HG03565 (cell line): ENCODE results near the gene RNF152.

Experiments
- ATAC-seq: cut with Tn5 transposase; IDR thresholded peaks from one replicate; pipeline ENCODE4 v1.9.1; 2021; ENCODE audit warnings: mild to moderate bottlenecking, moderate library complexity; ENCODE audit not compliant: unreplicated experiment

Gene RNF152, protein sequence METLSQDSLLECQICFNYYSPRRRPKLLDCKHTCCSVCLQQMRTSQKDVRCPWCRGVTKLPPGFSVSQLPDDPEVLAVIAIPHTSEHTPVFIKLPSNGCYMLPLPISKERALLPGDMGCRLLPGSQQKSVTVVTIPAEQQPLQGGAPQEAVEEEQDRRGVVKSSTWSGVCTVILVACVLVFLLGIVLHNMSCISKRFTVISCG

DNA sequence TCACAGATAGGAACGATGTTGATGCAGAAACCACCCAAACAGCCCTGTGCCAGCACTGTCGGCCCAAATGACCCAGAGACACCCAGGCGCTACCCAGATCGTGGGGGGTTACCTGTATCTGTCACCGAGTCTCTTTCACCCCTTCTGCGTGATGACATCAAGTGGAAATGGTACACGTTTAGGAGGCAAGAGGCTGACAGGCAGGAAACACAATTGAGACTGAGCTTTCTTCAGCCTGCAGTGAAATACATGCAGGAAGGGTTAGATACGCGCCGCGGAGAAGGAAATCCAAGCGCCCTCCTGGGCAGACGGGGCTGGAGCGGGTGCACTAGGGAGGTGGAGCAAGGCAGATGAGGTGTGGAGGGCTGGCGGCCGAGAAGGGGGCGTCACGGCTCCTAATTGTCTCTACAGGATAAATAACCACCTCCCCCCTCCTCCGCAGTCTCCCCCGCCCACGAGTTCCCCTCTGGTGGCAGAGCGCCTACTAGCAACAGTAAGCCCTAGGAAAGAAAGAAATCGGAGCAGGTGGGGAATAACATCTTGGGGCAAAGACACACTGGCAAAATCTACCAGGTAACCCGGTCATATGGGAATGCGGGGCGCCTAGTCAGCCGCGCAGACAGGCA is at the start of gene RNF152:
TSS of gene RNF152 (minus strand) at position 325 of the 626 bp plus-strand sequence. CDS start 76,544 bp downstream, outside the sequence.
- no peak for ATAC-seq

DNA sequence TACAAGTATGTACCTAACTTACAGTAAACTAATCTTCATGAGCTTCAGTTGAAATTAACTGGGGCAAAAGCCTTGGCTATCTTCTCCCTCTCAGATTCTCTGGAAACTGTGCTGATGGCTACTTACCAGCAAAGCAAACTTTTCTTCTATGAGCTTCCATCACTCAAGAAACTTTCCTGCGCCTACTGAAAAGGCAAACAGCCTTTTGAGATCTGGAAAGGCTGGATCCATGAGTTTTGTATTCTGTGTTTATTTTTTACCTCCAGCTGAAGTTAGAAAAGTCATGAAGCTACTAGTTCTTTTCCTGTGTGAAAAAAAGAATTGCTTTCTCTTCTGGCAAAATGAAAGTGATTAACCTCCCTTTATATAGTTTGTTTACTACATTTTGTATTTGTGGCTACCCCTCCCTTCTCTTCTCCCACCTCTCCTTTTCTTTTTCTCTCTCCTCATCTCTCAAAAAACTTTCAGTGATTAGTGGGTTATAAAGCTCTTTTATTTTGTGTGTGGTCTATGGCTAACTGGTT is 49.2 kb upstream of the RNF152 start:
- ATAC-seq: no peak

DNA sequence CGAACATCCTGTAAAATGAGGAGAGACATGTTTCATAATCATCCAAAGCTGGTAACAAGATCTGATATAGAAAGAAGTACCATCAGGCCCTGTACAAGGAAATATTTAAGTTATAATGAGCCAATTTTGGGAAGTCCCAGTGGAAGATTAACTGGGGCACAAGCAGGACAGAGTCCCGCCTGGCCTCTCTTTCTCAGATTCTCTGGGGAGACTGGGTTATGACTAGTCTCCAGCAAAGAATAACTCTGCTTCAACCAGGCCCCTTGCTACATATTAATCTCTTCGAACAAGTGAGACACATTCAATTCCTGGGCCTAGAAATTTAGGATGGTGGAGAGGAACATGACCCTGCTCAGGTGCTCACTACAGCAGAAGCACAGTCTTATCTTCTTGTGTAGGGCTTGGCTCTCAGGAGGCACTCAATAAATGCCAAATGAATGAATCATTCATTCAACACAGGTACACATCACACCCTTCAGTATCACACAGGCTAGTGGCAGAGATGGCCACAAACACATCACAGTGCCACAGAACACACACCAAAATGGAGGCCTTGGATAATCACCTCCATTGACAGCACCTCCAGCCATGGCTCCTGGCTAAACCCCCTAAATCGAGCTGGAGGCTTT is 46.4 kb upstream of the RNF152 start:
- ATAC-seq: no peak

DNA sequence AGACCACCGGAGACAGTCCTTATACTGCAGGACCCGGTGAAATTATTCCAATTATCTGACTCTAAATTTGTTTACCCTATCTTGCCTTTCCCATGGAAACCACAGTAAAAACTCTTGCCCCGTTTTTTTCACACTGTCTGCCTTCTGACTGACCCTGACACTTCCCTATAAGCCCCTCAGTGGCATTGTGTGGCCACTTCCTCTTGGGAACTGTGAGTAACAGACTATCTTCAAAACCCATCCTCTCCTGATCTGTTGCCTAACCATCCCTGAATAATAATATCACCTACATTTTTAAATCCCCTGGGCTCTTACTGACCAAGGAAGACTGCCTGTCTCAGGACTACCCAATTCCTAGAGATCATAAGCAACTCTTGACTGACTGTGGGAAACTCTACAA is 42.6 kb upstream of the RNF152 start:
- ATAC-seq: no peak

DNA sequence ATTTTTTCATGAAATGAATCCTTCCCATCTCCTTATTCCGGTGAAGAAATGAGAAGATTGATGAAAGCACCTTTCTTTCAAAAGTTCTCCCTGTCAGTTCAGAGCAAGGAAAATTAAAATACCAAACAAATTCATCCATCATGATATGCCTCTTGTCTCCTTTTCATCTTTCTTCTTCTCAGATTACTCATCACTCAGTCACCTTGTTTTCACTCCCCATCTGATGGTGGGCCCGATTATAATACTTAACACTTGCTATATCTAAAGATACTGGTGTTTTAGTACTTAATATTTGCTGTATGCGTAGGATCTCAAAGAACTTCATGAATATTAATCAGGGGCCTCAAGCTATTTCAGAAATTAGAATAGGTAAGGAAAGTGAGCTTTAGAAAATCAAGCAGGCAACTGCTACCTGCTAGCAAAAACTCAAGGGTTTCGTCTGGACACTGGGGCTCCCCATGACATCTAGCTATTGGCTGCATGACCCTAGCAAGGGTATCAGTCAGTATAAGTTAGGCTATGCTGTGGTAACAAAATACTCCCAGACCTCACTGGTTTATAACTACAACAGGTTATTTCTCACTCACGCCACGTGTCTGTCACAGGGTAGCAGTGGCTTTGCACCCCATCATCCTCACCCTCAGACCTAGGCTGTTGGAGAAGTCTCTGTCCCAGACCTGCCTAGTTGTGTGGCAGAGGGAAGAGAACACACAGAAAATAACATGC is 39.0 kb upstream of the RNF152 start:
- no peak for ATAC-seq

DNA sequence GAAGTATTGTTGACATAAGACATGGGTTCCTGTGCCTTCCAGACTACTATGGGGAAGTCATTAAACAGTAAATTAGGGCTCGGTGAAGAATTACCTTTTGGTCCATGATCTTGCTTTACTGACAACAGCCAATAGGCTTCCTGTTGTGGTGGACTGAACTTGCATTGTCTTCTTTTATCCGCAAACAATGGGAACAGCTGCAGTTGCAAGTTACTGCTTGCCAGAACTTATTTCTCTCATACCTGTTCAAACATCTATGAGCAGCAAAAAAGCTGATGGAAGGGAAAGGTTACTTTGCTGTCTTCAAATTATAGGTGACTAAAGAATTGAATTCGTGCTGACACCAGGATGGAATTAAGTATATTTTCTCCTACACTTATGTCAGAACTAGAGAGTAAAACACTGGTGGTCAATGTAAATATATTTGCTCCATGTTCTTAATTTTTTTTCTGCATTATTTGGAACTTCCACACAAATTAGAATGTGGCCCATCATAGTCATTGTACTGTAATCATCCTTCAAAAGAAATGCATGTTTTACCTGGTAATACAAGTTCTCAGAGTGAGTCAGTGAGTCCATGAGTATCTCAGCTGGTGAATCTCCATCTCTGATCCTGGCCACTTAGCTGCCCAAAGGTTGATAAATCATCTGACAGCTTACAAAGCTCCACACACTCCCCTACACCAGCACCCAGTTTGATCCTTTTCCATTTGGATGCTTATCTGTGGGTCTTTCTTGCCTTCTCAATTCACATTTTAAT is 37.3 kb upstream of the RNF152 start:
- no peak for ATAC-seq

DNA sequence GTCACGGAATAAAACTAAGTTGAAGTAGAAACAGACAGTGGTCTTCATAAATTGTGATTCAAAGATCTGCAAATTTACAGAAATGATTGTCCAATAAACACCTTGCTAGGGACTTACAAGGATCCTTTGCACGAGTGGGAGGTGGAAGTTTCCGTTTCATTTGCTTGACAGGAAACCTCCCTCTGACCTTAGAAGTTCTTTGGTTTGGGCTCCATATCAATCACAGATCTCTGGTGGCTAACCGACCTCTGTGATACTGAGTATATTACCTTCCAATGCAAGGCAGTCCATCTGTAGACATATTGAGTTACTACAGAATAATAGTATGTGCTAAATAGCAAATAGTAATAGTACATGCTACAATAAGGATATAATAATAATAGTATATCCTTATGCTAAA is 33.7 kb upstream of the RNF152 start:
- peak; percentile 42 for ATAC-seq

DNA sequence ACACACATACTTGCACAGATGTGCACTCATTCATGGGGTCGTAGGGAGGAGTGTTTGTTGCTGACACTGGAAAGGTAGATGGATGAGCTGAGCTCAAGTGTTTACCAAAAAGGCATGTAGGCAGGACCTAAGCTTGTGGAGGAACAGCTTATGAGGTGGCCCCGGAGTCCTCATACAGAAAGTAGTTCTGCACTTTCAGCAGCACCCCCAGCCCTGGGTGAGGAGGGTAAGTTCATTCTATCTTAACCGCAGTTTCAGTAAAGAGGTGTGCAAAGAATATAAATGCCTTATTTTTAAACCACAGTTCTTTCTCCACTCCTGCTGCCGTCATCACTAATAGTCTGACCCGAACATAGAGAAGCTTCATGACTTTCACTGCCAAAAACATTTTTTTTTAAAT is 31.7 kb upstream of the RNF152 start:
- ATAC-seq: no peak

DNA sequence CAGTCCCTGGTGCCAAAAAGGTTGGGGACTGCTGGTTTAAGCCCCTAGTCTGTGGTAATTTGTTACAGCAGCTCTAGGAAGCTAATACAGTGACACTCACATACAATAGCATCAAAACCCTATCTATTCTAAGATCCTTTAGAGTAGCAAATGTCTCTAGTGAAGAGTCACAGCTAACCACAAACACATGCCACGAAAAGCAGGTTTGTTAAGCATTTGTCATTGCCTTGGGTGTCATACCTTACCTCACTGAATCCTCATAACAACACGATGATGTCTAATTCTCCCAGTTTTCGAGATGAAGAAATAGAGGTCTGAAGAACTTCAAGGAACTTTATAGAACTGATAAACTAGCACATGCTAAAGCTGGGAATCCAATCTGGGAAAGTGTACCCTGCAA is 29.6 kb upstream of the RNF152 start:
- no peak for ATAC-seq

DNA sequence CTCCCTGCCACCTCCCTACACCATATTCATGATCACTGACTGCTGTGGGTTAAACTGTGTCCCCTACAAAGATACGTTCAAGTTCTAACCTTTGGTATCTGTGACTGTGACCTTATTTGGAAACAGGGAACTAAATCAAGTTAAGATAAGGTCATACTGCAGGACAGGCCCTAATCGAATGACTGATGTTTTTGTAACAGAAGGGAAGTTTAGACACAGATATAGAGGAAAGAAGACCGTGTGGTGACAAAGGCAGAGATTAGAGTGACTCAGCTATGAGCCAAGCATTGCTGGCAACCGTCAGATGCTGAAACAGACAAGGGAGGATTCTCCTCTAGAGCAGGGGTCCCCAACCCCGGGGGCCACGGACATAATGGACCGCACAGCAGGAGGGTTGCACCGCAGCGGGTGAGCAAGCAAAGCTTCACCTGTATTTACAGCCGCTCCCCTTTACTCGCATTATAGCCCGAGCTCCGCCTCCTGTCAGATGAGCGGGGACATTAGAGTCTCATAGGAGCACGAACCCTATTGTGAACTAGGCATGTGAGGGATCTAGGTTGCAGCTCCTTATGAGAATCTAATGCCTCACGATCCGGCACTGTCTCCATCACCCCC is 28.9 kb upstream of the RNF152 start:
- ATAC-seq: no peak

DNA sequence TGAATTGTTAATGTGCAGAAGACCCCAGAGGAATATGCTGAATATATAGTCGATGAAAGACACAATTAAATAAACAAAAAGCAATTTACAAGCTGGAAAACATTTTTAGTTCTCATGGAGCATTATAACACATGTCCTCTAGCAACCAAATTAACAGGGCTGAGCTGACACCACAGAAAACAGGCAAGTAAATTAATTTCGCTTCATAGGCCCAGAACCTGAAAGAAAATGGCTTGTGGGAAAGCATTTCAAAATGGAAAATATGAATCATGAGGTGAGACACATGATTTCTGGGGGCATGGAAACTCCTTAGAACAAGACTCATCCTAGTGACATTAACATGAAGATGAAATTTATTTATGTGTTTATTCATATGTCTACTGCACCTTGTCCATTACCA is 25.0 kb upstream of the RNF152 start:
- no peak for ATAC-seq

DNA sequence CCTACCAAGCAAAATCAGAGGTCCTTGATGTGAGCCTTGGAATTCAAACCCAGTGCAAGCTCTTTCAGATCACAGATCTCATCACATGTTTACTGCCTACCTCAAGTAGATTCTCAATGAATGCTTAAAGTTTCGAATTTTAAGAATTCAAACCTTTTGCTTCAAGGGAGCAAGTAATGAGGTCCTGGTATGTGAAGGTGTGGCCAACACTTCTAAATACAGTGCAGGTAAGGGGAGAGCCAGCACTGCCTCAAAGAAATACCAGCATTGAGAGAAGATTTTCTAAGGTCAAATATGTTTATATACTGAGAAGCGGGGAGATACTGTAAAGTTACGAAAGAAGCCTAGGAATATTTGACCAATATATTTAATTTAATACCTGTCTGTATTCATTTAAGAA is 19.7 kb upstream of the RNF152 start:
- ATAC-seq: no peak

DNA sequence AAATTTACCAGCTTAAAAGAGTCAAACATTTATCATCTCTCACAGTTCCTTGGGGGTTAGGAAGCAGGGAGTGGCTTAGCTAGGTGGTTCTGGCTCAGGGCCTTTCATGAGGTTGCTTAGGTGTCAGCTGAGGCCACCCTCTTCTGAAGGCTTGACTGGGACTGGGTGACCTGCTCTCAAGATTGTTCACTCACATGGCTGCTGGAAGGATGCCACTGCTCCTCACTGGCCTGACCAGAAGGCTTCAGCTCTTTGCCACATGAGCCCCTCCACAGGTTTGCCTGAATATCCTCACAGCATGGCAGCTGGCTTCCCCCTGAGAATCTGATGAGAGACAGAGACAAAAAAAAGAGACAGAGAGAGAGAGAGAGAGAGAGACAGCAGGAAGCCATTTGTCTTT is 17.3 kb upstream of the RNF152 start:
- no peak for ATAC-seq

DNA sequence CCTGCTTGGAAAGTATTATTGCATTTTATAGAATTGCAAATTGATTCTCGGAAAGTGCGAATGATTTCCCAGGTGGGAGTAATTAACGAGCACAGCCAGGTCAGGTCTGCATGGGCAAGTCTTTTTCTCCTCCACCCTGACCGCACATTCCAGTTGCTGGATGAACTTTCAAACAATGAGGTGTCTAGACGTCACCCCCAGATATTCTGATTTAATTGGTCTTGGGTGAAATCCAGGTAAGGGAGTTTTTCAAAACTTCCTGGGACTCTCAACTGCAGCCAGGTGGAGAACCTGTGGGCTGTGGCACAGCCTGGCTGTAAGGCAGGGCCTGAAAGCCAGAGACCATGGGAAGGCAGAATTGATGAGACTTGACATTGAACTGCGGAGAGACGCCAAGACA is 15.9 kb upstream of the RNF152 start:
- no peak for ATAC-seq

DNA sequence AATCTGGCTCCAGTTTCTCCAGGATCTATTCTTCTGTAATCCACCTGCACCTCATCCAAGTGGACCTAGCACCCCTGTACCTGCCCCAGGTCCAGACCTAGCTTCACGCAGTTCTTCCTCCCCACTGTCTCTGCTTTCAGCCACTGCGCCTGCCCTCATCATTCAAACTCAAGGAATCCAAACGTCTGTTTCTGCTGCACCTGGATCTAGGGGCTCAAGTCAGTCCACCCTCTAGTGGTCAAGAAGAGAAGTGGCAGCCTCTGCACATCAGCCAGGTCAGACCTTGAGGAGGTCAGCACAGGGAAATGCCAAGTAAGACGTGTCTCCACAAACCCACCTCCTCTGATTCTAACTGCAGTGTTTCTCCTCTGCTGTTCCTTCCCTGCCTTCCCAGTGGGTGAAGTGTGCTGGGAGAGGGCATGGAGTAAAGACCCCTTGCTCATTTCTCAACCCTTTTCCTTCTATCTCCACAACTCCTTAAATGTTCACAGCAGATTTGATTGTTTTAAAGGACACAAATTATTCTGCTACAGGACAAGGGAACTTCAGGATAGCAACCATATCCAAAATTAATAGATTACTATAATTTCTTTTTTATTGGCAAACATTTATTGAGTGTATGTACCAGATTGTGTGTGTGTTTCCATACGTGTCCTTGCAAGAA is 8.6 kb upstream of the RNF152 start:
- ATAC-seq: peak; percentile 97

DNA sequence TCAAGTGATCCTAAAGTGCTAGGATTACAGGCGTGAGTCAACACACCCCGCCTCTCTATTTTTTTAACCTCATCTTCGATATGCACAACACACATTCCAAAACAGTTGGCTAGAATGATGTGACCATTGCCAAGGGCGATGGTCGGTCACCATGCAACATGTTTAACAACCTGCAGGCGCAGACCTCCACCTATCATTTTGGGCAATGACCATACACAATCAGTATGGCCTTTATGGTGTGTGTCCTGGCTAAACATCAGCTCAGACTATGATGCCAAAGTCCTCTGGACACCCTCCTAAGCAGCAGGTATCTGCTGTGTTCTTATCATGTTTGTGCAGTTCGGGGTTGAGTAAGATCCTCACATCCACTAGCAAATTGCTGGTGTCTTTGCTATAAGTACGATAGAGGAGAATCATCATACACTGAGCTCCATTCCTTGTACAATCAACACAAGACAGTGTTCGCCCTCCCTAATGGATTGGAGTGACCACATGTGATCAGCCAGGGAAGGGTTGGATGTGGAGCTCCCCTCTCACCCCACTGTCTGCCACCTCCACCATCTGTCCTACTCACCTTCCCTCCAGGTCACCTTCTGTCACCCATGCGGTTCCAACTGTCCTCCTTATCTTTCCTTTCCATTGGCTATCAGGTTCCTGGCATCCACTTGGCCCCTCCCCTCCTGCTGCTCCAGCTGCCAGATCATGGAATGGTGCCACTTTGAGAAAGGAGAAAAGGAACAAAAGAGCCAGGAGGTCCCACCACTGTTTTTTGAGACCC is 7.9 kb upstream of the RNF152 start:
- ATAC-seq: no peak

DNA sequence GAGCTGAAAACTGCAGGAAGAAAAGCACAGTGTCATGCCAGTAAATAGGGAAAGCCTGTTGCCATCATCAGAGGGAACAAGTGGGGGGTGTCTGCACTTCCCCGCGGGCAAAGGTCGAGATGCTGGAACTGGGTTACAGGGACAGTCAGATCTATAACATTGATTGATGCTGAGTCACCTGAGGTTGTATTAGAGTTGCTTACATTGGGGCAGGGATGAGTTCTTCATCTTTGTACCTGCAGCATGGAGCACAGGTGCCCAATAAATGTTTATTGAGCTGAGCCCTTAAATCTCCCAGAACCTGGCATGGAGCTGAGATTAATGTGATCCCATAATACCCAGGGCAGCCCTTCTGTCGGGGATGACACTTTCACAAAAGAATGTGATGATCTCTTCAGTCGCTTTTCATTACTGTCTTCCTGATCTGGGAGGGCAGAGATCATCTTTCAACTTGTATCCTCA is 5.9 kb upstream of the RNF152 start:
- ATAC-seq: no peak

DNA sequence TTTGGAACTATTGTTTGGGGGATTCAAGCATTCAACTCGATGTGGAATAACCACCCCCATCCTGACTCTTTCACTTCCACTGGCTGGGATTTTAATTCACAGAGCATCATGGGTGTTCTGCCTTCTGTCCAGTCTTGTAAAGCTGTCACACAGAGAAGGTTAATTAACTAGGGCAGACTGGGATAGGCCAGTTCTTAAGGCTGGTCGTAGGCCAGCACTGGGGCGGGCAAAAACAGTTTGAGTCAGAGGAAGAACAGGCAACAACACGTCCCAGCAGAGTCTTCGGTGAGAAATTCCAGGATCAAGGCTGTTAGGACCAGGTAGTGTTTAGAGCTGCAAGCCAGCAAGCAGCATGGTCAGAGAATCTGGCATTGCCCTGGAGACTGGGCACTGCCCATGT is 4.0 kb upstream of the RNF152 start:
- ATAC-seq: no peak

DNA sequence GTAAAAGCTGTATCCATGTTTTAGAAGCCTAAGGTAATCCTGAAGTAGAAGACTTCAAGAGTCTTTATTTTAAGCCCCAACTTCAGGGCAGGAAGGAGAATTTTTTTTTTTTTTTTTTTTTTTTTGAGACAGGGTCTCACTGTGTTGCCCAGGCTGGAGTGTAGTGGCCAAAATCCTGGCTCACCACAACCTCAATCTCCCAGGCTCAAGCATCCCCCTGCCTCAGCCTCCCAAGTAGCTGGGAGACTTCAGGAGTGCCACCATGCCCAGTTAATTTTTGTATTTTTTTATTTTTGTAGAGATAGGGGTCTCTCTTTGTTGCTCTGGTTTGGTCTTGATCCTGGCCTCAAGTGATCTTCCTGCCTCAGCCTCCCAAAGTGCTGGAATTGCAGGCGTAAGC is 3.3 kb upstream of the RNF152 start:
- no peak for ATAC-seq
